BE2C (cell line): ENCODE results near the gene CDH23.

Experiments
- DNase-seq: peaks from one replicate; pipeline ENCODE4 v3.0.0-alpha.2; 2020
- H3K27me3 ChIP-seq: fragments of 250-450 bp; sonication (Bioruptor Pico); 2 replicates; pipeline ENCODE4 v1.5.1; 2020; ENCODE audit warnings: mild to moderate bottlenecking
- H3K36me3 ChIP-seq: fragments of 250-450 bp; sonication (Bioruptor Pico); 2 replicates; pipeline ENCODE4 v1.5.1; 2020; ENCODE audit warnings: mild to moderate bottlenecking
- H3K4me1 ChIP-seq: fragments of 250-450 bp; sonication (Bioruptor Pico); 2 replicates; pipeline ENCODE4 v1.5.1; 2020
- H3K4me3 ChIP-seq: 2 replicates; pipeline ENCODE4 v1.5.1; 2011; ENCODE audit warnings: low read depth, low read length
- H3K9me3 ChIP-seq: fragments of 250-450 bp; sonication (Bioruptor Pico); 2 replicates; pipeline ENCODE4 v1.5.1; 2020
- TF ChIP-seq, protein P1 (sequence below): IDR thresholded peaks from 2 replicates; pipeline ENCODE4 v1.5.1; 2012; ENCODE audit warnings: mild to moderate bottlenecking, low read depth, low read length

The CDH23 gene

DNA sequence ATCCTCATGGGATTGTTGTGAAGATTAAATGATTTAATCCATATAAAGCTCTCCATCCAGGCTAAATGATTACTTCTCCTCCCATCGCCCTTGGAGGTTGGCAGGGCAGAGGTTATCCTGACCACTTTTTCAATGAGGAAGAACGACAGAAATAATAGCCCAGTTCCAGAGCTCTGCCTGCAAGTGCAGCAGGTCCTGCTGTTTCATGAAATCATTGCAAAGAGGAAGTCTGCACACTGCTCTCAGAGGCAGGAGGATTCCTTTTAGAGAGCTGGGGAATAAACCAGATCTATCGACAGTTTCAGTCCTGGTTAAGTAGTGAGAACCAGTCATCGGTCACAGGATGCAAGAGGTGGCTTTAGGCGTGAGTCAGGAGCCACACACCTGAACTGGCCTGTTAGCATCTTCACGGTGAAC, 25.0 kb upstream of the CDH23 start:
- DNase-seq, result no peak

DNA sequence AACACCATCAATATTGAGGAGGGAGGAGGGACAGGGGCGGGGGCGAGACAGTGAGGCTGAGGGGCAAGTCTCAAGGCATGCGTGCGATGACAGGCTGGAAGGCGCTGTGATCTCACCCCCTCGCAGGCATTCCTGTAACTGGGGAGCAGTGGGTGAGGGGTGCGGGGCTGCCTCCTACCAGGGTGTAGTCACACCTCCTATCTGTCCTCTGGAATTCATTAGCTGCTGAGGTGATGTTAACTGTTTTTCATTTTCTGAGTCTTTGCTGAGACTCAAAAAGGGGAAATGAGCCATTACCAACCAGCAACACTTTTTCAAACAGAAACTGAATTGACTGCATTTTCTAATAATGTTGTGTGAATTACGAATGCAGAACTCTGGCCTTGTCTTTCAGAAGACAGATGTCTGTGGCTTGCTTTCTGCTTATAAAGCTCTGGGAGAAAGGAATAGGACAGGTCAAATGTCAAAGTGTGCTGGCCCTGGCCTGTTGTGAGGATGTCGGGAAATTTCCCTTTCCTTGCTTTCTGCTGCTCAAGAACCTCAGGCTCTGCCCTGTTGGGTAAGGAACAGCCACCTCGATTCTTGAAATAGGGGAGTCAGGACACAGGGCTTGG, 23.7 kb upstream of the CDH23 start:
- no peak for DNase-seq
- Histone ChIP-seq H3K4me1 (no peaks in the 10 kb centered on the region), H3K27me3 (no peaks in the 10 kb centered on the region), H3K9me3 (no peaks in the 10 kb centered on the region), H3K36me3 (no peaks in the 10 kb centered on the region), H3K4me3 (no peak overlapping the region)
- TF ChIP-seq, protein P1, sequence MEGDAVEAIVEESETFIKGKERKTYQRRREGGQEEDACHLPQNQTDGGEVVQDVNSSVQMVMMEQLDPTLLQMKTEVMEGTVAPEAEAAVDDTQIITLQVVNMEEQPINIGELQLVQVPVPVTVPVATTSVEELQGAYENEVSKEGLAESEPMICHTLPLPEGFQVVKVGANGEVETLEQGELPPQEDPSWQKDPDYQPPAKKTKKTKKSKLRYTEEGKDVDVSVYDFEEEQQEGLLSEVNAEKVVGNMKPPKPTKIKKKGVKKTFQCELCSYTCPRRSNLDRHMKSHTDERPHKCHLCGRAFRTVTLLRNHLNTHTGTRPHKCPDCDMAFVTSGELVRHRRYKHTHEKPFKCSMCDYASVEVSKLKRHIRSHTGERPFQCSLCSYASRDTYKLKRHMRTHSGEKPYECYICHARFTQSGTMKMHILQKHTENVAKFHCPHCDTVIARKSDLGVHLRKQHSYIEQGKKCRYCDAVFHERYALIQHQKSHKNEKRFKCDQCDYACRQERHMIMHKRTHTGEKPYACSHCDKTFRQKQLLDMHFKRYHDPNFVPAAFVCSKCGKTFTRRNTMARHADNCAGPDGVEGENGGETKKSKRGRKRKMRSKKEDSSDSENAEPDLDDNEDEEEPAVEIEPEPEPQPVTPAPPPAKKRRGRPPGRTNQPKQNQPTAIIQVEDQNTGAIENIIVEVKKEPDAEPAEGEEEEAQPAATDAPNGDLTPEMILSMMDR, result no peak

More for the DNA sequence above, 25.0 kb upstream of the CDH23 start:
- Histone ChIP-seq H3K27me3 (no peaks in the 10 kb centered on the region), H3K4me1 (no peaks in the 10 kb centered on the region), H3K4me3 (no peak overlapping the region), H3K36me3 (no peaks in the 10 kb centered on the region), H3K9me3 (no peaks in the 10 kb centered on the region)
- TF ChIP-seq, protein P1, result no peak

DNA sequence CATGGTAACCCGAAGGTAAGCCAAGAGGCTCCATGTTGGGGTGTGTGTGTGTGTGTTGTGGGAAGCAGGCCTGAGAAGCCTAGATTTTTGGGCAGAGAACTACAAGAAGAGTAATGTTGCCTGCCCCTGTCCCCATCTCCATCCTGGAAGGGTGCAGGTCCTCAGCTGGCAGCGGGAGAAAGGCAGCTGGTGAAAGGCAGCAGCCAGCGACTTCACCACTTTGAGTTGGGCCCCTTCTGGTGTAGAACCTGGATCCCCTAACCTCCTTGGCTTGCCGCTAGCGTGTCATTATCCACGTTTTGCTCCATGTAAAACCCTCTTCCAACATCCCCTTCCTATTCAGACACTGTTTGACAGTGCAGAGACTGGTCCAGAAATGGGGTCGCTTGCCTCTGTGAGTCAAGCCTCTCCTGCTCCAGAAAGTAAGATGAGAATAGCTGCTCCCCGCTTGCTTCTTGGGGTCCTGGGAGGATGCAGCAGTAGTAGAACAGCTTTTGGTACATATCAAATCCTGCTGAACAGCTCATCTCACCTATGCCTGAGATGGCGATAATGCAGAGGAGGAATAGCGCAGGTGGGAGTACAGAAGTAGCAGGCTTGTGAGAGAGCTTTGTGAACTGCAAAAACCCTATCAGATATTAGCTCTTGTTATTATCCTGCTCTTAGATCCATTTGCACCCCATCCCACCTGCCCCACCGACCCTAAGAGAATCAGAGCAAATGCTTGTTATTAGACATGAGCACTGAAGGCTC, 22.1 kb upstream of the CDH23 start:
- H3K27me3 ChIP-seq, result no peaks in the 10 kb centered on the region
- no peaks in the 10 kb centered on the region for H3K4me1 ChIP-seq
- H3K9me3 ChIP-seq, result no peaks in the 10 kb centered on the region
- TF ChIP-seq, protein P1, result no peak
- H3K4me3 ChIP-seq, result no peak overlapping the region
- no peaks in the 10 kb centered on the region for H3K36me3 ChIP-seq
- no peak for DNase-seq

DNA sequence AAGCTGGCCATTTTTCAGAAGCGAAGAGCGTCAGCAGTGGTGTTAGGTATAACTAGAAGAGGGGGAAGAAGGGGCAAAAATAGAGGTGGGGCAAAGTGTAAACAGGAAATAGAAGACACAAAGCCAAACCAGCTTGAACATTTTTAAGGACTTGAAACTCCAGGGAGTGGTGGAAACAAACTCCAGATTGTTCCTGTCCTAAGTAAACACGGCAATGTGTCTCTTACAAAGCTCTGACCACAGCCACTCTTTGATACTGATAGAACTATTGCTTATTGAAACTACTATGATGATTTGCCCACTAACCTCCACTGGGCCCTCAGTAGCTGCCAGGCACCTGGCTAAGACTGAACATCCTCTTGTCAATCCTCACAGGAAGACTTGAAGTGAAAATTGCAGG, 20.8 kb upstream of the CDH23 start:
- Histone ChIP-seq H3K4me3 (no peak overlapping the region), H3K9me3 (no peaks in the 10 kb centered on the region), H3K27me3 (no peaks in the 10 kb centered on the region), H3K4me1 (no peaks in the 10 kb centered on the region), H3K36me3 (no peaks in the 10 kb centered on the region)
- DNase-seq, result no peak
- TF ChIP-seq, protein P1, result no peak

DNA sequence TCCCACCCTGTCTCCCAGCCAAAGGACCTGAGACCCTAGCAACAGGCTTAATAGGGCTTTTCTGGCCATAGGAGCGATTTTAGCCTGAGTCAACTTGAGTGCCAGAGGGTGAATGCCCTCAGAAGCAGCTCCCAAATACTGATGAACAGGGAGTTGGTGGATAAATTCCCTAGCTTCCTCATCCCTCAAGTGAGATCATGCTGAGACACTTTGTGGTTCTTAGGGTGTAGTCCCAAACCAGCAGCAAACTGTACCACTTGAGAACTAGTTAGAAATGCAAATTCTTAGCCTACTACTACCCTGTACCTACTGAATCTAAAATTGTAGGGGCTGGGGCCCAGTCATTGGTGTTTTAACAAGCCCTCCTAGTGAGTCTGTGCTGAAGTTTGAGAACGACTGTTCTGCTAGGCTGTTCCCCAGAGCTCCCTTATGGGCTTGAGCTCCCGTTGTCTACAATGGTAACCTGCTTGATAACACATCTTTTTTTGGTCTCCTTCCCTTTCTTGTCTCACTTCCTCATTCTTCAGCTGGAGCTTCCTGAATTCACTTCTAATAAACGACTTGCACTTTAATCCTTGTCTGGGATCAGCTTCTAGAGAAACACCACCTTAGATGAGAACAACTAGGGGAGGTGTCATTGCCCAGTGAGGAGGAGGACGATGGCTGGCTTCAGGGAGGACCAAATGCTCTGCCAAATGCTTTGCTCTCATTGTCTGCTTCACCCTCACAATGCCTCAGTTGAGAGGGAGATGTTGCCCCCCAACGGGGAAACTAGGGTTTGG, 18.2 kb upstream of the CDH23 start:
- Histone ChIP-seq H3K4me3 (no peak overlapping the region), H3K36me3 (no peaks in the 10 kb centered on the region), H3K9me3 (no peaks in the 10 kb centered on the region), H3K27me3 (no peaks in the 10 kb centered on the region), H3K4me1 (no peaks in the 10 kb centered on the region)
- TF ChIP-seq, protein P1, result no peak
- DNase-seq, result no peak
